Lower lobe of right lung (tissue), 2 donors: ENCODE data around the gene SIPA1L2. TPM values are rescaled to one million over a fixed set of nuclear protein-coding genes. Genes with fewer than 3 reads are reported as not detected.
"Not testable (repeated sequence)": the region's sequence is repeated elsewhere in the genome, so short reads cannot be mapped to it uniquely, and the experiment has no call there.

Source experiments
- ATAC-seq, 2 donors: fragments of 200-7000 bp; cut with Tn5 transposase; one replicate each; pipeline ENCODE4 v1.9.1; 2020 to 2022; ENCODE audit warnings: mild to moderate bottlenecking in 2 of 2, moderate library complexity in 2 of 2
- DNase-seq: peaks from one replicate; pipeline ENCODE4 v3.0.0-alpha.2; 2020
- H3K27ac ChIP-seq: fragments of 200-600 bp; one replicate; pipeline ENCODE4 v1.8.0; 2022
- H3K27me3 ChIP-seq: fragments of 200-600 bp; one replicate; pipeline ENCODE4 v1.8.0; 2022; ENCODE audit warnings: low read depth
- H3K36me3 ChIP-seq: fragments of 200-600 bp; one replicate; pipeline ENCODE4 v1.8.0; 2022; ENCODE audit warnings: mild to moderate bottlenecking
- H3K4me1 ChIP-seq: fragments of 200-600 bp; one replicate; pipeline ENCODE4 v1.8.0; 2022
- H3K4me3 ChIP-seq: fragments of 200-600 bp; one replicate; pipeline ENCODE4 v1.8.0; 2022; ENCODE audit warnings: mild to moderate bottlenecking
- H3K9me3 ChIP-seq: fragments of 200-600 bp; one replicate; pipeline ENCODE4 v1.8.0; 2022
- intact Hi-C: fragments of 100-400 bp; cut with DNase I; formaldehyde crosslinking; loops from one replicate; pipeline ENCODE4 v1.11.0; 2022
- total RNA-seq: library from RNA; stranded (reverse); fragmentation: NEBNext Ultra II Directional; extraction: Animal tissue kit (Norgen Biotek cat#: 25700); gene quantifications from one replicate; pipeline ENCODE4 v1.2.1, GENCODE V29; 2021
- TF ChIP-seq, protein P1 (sequence below): fragments of 200-600 bp; IDR thresholded peaks from one replicate; pipeline ENCODE4 v1.8.0; 2022; ENCODE audit warnings: antibody characterized with exemption, mild to moderate bottlenecking
- donor health status: DM: no; HTN: yes; CAD: no; lungs with severe emphysema.

The SIPA1L2 gene
- total RNA-seq, 1 donor from 2014 or later = 45.5 TPM

DNA sequence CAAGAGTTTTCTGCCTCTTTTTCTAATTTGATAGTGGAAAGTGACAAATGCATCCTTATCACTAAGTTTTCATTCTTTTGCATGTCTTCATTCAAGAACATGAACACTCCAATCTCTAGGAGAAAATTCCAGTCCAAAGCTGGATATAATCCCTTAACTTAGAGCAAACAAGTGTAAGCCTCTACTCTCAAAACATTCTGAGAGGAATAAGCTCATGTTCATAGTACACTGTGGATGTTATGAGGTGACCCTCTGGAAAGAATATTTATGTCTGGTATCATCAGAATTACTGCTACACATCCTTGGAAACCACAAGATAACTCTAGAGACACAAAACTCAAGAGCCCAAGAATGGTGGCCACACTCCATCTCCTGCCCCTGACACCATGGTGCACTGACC is 15.1 kb downstream of the SIPA1L2 start:
- DNase-seq = no peak
- TF ChIP-seq, protein P1, sequence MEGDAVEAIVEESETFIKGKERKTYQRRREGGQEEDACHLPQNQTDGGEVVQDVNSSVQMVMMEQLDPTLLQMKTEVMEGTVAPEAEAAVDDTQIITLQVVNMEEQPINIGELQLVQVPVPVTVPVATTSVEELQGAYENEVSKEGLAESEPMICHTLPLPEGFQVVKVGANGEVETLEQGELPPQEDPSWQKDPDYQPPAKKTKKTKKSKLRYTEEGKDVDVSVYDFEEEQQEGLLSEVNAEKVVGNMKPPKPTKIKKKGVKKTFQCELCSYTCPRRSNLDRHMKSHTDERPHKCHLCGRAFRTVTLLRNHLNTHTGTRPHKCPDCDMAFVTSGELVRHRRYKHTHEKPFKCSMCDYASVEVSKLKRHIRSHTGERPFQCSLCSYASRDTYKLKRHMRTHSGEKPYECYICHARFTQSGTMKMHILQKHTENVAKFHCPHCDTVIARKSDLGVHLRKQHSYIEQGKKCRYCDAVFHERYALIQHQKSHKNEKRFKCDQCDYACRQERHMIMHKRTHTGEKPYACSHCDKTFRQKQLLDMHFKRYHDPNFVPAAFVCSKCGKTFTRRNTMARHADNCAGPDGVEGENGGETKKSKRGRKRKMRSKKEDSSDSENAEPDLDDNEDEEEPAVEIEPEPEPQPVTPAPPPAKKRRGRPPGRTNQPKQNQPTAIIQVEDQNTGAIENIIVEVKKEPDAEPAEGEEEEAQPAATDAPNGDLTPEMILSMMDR = no peak
- Histone ChIP-seq H3K9me3 (no peaks in the 10 kb centered on the region), H3K36me3 (no peaks in the 10 kb centered on the region), H3K4me1 (peaks cover 34% of the 10 kb centered on the region), H3K27me3 (no peaks in the 10 kb centered on the region), H3K27ac (no peak overlapping the region), H3K4me3 (no peak overlapping the region)
- no peak for ATAC-seq
- intact Hi-C loops = no loop called here

- TF ChIP-seq, protein P1 = no peak
- H3K9me3 ChIP-seq = no peaks in the 10 kb centered on the region
- peaks cover 27% of the 10 kb centered on the region for H3K4me1 ChIP-seq
- intact Hi-C loops = no loop called here
- no peak overlapping the region for H3K27ac ChIP-seq
- DNase-seq (no peak), ATAC-seq (peak in 1 of 2 donors; percentile 32)
- H3K27me3 ChIP-seq = no peaks in the 10 kb centered on the region
- H3K36me3 ChIP-seq = no peaks in the 10 kb centered on the region
- no peak overlapping the region for H3K4me3 ChIP-seq
Measured at GRCh38 chr1:232613752-232614381, 16.1 kb downstream of the SIPA1L2 start.

- H3K27me3 ChIP-seq, H3K36me3 ChIP-seq, ATAC-seq, DNase-seq, H3K9me3 ChIP-seq, intact Hi-C loops, H3K4me3 ChIP-seq, H3K27ac ChIP-seq: not testable (repeated sequence)
- peaks cover 27% of the 10 kb centered on the region for H3K4me1 ChIP-seq
Measured at GRCh38 chr1:232612836-232613235, 17.1 kb downstream of the SIPA1L2 start.

GRCh38 chr1:232611834-232612233 is 18.1 kb downstream of the SIPA1L2 start:
- Histone ChIP-seq H3K36me3 (no peaks in the 10 kb centered on the region), H3K9me3 (no peaks in the 10 kb centered on the region), H3K27me3 (no peaks in the 10 kb centered on the region), H3K4me1 (peaks cover 27% of the 10 kb centered on the region), H3K4me3 (no peak overlapping the region), H3K27ac (no peak overlapping the region)
- ATAC-seq (no peak), DNase-seq (no peak)
- TF ChIP-seq, protein P1 = no peak
- intact Hi-C loops = no loop called here

DNA sequence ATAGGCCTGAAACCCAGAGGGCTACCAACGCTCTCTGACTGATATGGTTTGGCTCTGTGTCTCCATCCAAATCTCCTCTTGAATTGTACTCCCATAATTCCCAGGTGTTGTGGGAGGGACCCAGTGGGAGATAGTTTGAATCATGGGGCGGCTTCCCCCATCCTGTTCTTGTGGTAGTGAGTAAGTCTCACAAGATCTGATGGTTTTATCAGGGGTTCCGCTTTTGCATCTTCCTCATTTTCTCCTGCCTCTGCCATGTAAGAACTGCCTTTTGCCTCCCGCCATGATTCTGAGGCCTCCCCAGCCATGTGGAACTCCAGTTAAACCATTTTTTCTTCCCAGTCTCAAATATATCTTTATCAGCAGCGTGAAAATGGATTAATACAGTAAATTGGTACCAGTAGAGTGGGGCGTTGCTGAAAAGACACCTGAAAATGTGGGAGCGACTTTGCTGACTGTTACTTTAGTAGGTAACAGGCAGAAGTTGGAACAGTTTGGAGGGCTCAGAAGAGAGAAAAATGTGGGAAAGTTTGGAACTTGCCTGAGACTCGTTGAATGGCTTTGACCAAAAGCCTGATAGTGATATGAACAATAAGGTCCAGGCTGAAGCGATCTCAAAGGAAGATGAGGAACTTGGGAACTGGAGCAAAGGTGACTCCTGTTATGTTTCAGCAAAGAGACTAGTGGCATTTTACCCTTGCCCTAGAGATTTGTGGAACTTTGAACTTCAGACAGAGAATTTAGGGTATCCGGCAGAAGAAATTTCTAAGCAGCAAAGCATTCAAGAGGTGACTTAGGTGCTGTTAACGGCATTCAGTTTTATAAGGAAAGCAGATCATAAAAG is 18.8 kb downstream of the SIPA1L2 start:
- DNase-seq, H3K27me3 ChIP-seq, H3K36me3 ChIP-seq, H3K4me3 ChIP-seq, H3K9me3 ChIP-seq, intact Hi-C loops: not testable (repeated sequence)
- Histone ChIP-seq H3K4me1 (peaks cover 27% of the 10 kb centered on the region), H3K27ac (peak overlapping the region; percentile 51)
- ATAC-seq = peak in 1 of 2 donors; percentile 49

DNA sequence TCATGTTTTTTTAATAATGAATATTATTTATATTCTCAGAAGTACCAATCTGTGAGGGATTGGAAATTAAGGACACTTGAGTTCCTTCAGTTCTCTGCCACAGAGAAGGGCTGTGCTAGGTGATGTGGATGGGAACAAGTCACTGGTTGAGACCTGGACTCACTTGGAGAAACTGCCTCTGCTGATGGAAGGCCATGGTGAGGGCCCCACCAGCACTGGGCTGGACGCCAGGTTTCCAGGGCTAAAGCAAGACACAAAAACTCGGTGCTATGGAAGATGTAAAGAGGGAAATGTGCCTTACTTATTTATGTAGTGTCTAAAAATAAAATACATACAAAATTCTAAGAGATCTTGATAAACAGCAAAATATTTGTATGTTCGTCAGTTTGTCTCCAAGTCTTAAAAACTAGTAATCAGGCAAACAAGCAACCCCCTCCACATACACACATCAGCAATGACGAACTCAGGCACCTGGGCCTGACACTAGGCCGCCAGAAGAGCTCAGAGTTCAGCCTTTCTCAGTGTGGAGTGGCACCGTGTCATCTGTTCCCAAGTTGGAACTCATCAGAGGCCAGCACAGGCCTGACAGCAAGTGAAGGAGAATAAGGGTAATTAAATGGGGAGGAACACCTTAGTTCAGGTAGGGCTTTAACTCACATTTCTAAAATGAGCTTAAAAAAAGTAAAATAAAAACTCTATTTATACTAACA is 19.6 kb downstream of the SIPA1L2 start:
- H3K9me3 ChIP-seq = no peaks in the 10 kb centered on the region
- no peak for ATAC-seq
- H3K4me3 ChIP-seq = no peak overlapping the region
- no peaks in the 10 kb centered on the region for H3K27me3 ChIP-seq
- no peaks in the 10 kb centered on the region for H3K36me3 ChIP-seq
- H3K27ac ChIP-seq = peak overlapping the region; percentile 34
- TF ChIP-seq, protein P1 = no peak
- H3K4me1 ChIP-seq = peaks cover 27% of the 10 kb centered on the region
- intact Hi-C loops = no loop called here
- no peak for DNase-seq
